WTC11 (cell line): Measurements from ENCODE around the gene BMS1. TPM values are rescaled to one million over a fixed set of nuclear protein-coding genes. Genes with fewer than 3 reads are reported as not detected.

Experiments used
- ATAC-seq: fragments of 200-7000 bp; cut with Tn5 transposase; 2 replicates; pipeline ENCODE4 v1.10.0; 2021; ENCODE audit warnings: mild to moderate bottlenecking, moderate library complexity
- CTCF ChIA-PET: fragments of 300-600 bp; sonication (Branson Sonifier 250); formaldehyde crosslinking; loops from one replicate; lab custom pipeline; 2021; ENCODE audit warnings: antibody characterized with exemption; lab: Charles Lee
- POLR2A ChIA-PET: fragments of 350-600 bp; sonication (Branson Sonifier 250); formaldehyde crosslinking; loops from one replicate; lab custom pipeline; 2021; ENCODE audit warnings: antibody characterized with exemption; lab: Charles Lee
- DNase-seq: peaks from one replicate; pipeline ENCODE4 v3.0.0; 2021; ENCODE audit warnings: low spot score
- H3K27ac Mint-ChIP-seq: 2 replicates; pipeline ENCODE4 v1.8.0; 2021; ENCODE audit warnings: mixed read lengths
- H3K27me3 Mint-ChIP-seq: 2 replicates; pipeline ENCODE4 v1.8.0; 2021; ENCODE audit warnings: low read depth, mild to moderate bottlenecking, moderate library complexity, mixed read lengths
- H3K36me3 Mint-ChIP-seq: 2 replicates; pipeline ENCODE4 v1.8.0; 2021; ENCODE audit warnings: mixed read lengths
- H3K4me1 Mint-ChIP-seq: 2 replicates; pipeline ENCODE4 v1.8.0; 2022; ENCODE audit warnings: mixed read lengths
- H3K4me3 Mint-ChIP-seq: 2 replicates; pipeline ENCODE4 v1.8.0; 2021; ENCODE audit warnings: mild to moderate bottlenecking, moderate library complexity, mixed read lengths
- H3K9me3 Mint-ChIP-seq: 2 replicates; pipeline ENCODE4 v1.8.0; 2021; ENCODE audit warnings: mixed read lengths
- GTF2I ChIP-seq: fragments of 250-450 bp; sonication (Bioruptor Pico); conservative IDR thresholded peaks from 2 replicates; pipeline ENCODE4 v1.4.0; 2021; ENCODE audit warnings: mild to moderate bottlenecking
- MXD4 ChIP-seq: fragments of 250-450 bp; sonication (Bioruptor Pico); IDR thresholded peaks from 2 replicates; pipeline ENCODE4 v1.8.0; 2021; ENCODE audit warnings: mild to moderate bottlenecking, moderate library complexity, borderline replicate concordance
- OVOL2 ChIP-seq: fragments of 250-450 bp; sonication (Bioruptor Pico); IDR thresholded peaks from 2 replicates; pipeline ENCODE4 v1.9.0; 2021; ENCODE audit warnings: mild to moderate bottlenecking, borderline replicate concordance
- ZNF396 ChIP-seq: fragments of 250-450 bp; sonication (Bioruptor Pico); IDR thresholded peaks from 2 replicates; pipeline ENCODE4 v1.8.0; 2021; ENCODE audit warnings: mild to moderate bottlenecking, moderate library complexity, borderline replicate concordance
- total RNA-seq: library from RNA; stranded (reverse); gene quantifications from 3 replicates; pipeline ENCODE4 v1.2.3, GENCODE V29; 2021
- TF ChIP-seq, protein P1 (sequence below): sonication (generic); formaldehyde crosslinking; IDR thresholded peaks from 2 replicates; pipeline ENCODE4 v1.8.0; 2023; ENCODE audit warnings: missing genetic modification reagents, mild to moderate bottlenecking, borderline replicate concordance
- TF ChIP-seq, protein P2 (sequence below): sonication (generic); formaldehyde crosslinking; IDR thresholded peaks from 2 replicates; pipeline ENCODE4 v1.8.1; 2022; ENCODE audit warnings: low read depth, mild to moderate bottlenecking, moderate library complexity, missing genetic modification reagents, borderline replicate concordance
- TF ChIP-seq, protein P3 (sequence below): fragments of 250-450 bp; sonication (Bioruptor Pico); IDR thresholded peaks from 2 replicates; pipeline ENCODE4 v1.9.0; 2021; ENCODE audit warnings: mild to moderate bottlenecking
- TF ChIP-seq, protein P4 (sequence below): fragments of 250-450 bp; sonication (Bioruptor Pico); IDR thresholded peaks from 2 replicates; pipeline ENCODE4 v1.9.0; 2021; ENCODE audit warnings: mild to moderate bottlenecking, borderline replicate concordance
- TF ChIP-seq, protein P5 (sequence below): fragments of 250-450 bp; sonication (Bioruptor Pico); IDR thresholded peaks from 2 replicates; pipeline ENCODE4 v1.9.0; 2021; ENCODE audit warnings: mild to moderate bottlenecking
- TF ChIP-seq, protein P6 (sequence below): sonication (generic); formaldehyde crosslinking; conservative IDR thresholded peaks from 2 replicates; pipeline ENCODE4 v1.8.1; 2023; ENCODE audit warnings: mild to moderate bottlenecking, low read depth, missing genetic modification reagents, moderate library complexity
- TF ChIP-seq, protein P7 (sequence below): sonication (generic); formaldehyde crosslinking; IDR thresholded peaks from 2 replicates; pipeline ENCODE4 v1.8.1; 2022; ENCODE audit warnings: mild to moderate bottlenecking, missing genetic modification reagents, moderate library complexity, borderline replicate concordance

The BMS1 gene
- total RNA-seq, 1 experiment from 2014 or later: 37.7 TPM

DNA sequence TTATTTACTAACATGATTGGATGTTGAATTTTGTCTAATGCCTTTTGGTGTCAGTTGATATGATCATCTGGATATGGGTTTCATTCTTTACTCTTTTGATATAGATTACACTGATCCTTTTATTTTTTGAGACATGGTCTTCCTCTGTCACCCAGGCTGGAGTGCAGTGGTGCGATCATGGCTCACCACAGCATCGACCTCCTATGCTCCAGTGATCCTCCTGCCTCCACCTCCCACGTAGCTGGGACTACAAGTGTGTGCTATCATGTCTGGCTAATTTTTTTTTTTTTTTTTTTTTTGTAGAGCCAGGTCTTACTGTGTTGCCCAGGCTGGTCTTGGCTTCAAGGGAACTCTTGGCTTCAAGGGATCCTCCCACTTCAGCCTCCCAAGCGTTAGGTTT, 27.1 kb downstream of the BMS1 start (continued):
- TF ChIP-seq, protein P1, sequence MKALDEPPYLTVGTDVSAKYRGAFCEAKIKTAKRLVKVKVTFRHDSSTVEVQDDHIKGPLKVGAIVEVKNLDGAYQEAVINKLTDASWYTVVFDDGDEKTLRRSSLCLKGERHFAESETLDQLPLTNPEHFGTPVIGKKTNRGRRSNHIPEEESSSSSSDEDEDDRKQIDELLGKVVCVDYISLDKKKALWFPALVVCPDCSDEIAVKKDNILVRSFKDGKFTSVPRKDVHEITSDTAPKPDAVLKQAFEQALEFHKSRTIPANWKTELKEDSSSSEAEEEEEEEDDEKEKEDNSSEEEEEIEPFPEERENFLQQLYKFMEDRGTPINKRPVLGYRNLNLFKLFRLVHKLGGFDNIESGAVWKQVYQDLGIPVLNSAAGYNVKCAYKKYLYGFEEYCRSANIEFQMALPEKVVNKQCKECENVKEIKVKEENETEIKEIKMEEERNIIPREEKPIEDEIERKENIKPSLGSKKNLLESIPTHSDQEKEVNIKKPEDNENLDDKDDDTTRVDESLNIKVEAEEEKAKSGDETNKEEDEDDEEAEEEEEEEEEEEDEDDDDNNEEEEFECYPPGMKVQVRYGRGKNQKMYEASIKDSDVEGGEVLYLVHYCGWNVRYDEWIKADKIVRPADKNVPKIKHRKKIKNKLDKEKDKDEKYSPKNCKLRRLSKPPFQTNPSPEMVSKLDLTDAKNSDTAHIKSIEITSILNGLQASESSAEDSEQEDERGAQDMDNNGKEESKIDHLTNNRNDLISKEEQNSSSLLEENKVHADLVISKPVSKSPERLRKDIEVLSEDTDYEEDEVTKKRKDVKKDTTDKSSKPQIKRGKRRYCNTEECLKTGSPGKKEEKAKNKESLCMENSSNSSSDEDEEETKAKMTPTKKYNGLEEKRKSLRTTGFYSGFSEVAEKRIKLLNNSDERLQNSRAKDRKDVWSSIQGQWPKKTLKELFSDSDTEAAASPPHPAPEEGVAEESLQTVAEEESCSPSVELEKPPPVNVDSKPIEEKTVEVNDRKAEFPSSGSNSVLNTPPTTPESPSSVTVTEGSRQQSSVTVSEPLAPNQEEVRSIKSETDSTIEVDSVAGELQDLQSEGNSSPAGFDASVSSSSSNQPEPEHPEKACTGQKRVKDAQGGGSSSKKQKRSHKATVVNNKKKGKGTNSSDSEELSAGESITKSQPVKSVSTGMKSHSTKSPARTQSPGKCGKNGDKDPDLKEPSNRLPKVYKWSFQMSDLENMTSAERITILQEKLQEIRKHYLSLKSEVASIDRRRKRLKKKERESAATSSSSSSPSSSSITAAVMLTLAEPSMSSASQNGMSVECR (CRISPR knock-in tag): no peak
- TF ChIP-seq MXD4 (CRISPR knock-in tag) (no peak), ZNF396 (CRISPR knock-in tag) (no peak)
- TF ChIP-seq, protein P2, sequence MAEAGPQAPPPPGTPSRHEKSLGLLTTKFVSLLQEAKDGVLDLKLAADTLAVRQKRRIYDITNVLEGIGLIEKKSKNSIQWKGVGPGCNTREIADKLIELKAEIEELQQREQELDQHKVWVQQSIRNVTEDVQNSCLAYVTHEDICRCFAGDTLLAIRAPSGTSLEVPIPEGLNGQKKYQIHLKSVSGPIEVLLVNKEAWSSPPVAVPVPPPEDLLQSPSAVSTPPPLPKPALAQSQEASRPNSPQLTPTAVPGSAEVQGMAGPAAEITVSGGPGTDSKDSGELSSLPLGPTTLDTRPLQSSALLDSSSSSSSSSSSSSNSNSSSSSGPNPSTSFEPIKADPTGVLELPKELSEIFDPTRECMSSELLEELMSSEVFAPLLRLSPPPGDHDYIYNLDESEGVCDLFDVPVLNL (CRISPR knock-in tag): no peak
- TF ChIP-seq, protein P3, sequence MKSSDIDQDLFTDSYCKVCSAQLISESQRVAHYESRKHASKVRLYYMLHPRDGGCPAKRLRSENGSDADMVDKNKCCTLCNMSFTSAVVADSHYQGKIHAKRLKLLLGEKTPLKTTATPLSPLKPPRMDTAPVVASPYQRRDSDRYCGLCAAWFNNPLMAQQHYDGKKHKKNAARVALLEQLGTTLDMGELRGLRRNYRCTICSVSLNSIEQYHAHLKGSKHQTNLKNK (CRISPR knock-in tag): no peak
- TF ChIP-seq, protein P4, sequence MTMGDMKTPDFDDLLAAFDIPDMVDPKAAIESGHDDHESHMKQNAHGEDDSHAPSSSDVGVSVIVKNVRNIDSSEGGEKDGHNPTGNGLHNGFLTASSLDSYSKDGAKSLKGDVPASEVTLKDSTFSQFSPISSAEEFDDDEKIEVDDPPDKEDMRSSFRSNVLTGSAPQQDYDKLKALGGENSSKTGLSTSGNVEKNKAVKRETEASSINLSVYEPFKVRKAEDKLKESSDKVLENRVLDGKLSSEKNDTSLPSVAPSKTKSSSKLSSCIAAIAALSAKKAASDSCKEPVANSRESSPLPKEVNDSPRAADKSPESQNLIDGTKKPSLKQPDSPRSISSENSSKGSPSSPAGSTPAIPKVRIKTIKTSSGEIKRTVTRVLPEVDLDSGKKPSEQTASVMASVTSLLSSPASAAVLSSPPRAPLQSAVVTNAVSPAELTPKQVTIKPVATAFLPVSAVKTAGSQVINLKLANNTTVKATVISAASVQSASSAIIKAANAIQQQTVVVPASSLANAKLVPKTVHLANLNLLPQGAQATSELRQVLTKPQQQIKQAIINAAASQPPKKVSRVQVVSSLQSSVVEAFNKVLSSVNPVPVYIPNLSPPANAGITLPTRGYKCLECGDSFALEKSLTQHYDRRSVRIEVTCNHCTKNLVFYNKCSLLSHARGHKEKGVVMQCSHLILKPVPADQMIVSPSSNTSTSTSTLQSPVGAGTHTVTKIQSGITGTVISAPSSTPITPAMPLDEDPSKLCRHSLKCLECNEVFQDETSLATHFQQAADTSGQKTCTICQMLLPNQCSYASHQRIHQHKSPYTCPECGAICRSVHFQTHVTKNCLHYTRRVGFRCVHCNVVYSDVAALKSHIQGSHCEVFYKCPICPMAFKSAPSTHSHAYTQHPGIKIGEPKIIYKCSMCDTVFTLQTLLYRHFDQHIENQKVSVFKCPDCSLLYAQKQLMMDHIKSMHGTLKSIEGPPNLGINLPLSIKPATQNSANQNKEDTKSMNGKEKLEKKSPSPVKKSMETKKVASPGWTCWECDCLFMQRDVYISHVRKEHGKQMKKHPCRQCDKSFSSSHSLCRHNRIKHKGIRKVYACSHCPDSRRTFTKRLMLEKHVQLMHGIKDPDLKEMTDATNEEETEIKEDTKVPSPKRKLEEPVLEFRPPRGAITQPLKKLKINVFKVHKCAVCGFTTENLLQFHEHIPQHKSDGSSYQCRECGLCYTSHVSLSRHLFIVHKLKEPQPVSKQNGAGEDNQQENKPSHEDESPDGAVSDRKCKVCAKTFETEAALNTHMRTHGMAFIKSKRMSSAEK (CRISPR knock-in tag): no peak

DNA sequence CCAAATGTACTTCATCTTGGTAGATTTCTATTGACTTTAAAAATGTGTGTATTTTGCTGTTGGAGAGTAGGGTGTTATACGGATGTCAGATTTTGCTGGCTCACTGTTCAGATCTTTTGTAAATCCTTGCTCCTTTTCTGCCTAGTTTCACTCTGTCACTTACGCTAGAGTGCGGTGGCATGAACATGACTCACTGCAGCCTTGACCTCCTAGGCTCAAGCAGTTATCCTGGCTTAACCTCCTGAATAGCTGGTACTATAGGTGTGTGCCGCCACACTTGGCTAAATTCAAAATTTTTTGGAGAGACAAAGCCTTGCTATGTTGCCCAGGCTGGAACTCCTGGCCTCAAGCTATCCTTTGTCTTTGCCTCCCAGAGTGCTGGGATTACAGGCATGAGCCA, 29.4 kb downstream of the BMS1 start:
- DNase-seq (no peak), ATAC-seq (no peak)
- H3K36me3 Mint-ChIP-seq: peaks cover 54% of the 10 kb centered on the region
- H3K4me1 Mint-ChIP-seq: peaks cover 51% of the 10 kb centered on the region
- peaks cover 3% of the 10 kb centered on the region; the same call in 1 of the 2 replicates for H3K27me3 Mint-ChIP-seq
- peak overlapping the region; percentile 92 for H3K27ac Mint-ChIP-seq
- ChIA-PET CTCF (no interaction called here), POLR2A (no interaction called here)
- peaks cover 16% of the 10 kb centered on the region for H3K9me3 Mint-ChIP-seq
- H3K4me3 Mint-ChIP-seq: no peak overlapping the region
- TF ChIP-seq, protein P1 (CRISPR knock-in tag): no peak
- TF ChIP-seq, protein P5, sequence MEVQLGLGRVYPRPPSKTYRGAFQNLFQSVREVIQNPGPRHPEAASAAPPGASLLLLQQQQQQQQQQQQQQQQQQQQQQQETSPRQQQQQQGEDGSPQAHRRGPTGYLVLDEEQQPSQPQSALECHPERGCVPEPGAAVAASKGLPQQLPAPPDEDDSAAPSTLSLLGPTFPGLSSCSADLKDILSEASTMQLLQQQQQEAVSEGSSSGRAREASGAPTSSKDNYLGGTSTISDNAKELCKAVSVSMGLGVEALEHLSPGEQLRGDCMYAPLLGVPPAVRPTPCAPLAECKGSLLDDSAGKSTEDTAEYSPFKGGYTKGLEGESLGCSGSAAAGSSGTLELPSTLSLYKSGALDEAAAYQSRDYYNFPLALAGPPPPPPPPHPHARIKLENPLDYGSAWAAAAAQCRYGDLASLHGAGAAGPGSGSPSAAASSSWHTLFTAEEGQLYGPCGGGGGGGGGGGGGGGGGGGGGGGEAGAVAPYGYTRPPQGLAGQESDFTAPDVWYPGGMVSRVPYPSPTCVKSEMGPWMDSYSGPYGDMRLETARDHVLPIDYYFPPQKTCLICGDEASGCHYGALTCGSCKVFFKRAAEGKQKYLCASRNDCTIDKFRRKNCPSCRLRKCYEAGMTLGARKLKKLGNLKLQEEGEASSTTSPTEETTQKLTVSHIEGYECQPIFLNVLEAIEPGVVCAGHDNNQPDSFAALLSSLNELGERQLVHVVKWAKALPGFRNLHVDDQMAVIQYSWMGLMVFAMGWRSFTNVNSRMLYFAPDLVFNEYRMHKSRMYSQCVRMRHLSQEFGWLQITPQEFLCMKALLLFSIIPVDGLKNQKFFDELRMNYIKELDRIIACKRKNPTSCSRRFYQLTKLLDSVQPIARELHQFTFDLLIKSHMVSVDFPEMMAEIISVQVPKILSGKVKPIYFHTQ (CRISPR knock-in tag): no peak
- TF ChIP-seq GTF2I (CRISPR knock-in tag): no peak
- no peak for TF ChIP-seq OVOL2 (CRISPR knock-in tag)
- TF ChIP-seq, protein P6, sequence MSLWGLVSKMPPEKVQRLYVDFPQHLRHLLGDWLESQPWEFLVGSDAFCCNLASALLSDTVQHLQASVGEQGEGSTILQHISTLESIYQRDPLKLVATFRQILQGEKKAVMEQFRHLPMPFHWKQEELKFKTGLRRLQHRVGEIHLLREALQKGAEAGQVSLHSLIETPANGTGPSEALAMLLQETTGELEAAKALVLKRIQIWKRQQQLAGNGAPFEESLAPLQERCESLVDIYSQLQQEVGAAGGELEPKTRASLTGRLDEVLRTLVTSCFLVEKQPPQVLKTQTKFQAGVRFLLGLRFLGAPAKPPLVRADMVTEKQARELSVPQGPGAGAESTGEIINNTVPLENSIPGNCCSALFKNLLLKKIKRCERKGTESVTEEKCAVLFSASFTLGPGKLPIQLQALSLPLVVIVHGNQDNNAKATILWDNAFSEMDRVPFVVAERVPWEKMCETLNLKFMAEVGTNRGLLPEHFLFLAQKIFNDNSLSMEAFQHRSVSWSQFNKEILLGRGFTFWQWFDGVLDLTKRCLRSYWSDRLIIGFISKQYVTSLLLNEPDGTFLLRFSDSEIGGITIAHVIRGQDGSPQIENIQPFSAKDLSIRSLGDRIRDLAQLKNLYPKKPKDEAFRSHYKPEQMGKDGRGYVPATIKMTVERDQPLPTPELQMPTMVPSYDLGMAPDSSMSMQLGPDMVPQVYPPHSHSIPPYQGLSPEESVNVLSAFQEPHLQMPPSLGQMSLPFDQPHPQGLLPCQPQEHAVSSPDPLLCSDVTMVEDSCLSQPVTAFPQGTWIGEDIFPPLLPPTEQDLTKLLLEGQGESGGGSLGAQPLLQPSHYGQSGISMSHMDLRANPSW: no peak
- TF ChIP-seq, protein P7, sequence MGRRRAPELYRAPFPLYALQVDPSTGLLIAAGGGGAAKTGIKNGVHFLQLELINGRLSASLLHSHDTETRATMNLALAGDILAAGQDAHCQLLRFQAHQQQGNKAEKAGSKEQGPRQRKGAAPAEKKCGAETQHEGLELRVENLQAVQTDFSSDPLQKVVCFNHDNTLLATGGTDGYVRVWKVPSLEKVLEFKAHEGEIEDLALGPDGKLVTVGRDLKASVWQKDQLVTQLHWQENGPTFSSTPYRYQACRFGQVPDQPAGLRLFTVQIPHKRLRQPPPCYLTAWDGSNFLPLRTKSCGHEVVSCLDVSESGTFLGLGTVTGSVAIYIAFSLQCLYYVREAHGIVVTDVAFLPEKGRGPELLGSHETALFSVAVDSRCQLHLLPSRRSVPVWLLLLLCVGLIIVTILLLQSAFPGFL (CRISPR knock-in tag): no peak
